ENCODE data around the gene CLPTM1L.
A peak's percentile ranks its signal among the peaks of the same experiment; 100 is the strongest.

The CLPTM1L gene

GRCh38 chr5:1325191-1325741 is 19.6 kb downstream of the CLPTM1L start:
- no peak for DNase-seq

- DNase-seq = no peak
Measured at GRCh38 chr5:1324719-1325190, 20.1 kb downstream of the CLPTM1L start.

DNA sequence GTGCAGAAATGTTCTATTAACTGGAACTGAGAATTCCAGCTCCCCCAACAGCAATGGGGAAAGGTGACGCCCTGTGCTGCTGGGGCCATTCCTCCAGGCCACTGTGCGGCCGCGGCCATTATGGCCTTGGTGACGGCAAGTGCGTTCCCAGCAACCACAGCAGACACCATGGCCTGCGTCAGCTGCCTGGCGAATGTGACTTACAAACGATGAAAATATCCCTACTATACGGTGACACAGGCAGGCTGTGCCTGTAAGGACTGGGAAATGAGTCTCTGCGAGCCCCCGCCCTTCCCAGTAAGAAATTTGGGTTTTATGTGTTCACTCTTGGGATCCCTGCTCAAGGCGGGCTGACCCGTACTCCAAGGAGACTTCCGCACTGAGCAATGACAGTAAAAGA is 20.6 kb downstream of the CLPTM1L start:
- no peak for DNase-seq

DNA sequence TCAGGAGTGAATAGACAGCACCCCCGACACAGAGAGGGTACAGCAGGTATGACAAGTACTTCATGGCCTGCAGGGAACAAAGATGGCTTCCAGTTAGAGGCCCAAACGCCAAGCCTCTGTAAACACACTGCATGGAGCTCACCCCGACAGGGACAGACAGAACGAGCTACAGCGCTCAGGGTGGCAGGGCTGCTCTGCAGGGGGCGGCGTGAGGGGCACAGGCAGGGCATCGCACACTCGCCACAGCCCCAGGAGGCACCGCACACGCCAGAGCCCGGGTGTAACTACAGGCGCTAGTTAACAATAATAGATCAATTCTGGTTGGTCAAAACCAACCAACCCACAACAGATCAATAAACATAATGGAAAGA is 21.1 kb downstream of the CLPTM1L start:
- DNase-seq = no peak

DNA sequence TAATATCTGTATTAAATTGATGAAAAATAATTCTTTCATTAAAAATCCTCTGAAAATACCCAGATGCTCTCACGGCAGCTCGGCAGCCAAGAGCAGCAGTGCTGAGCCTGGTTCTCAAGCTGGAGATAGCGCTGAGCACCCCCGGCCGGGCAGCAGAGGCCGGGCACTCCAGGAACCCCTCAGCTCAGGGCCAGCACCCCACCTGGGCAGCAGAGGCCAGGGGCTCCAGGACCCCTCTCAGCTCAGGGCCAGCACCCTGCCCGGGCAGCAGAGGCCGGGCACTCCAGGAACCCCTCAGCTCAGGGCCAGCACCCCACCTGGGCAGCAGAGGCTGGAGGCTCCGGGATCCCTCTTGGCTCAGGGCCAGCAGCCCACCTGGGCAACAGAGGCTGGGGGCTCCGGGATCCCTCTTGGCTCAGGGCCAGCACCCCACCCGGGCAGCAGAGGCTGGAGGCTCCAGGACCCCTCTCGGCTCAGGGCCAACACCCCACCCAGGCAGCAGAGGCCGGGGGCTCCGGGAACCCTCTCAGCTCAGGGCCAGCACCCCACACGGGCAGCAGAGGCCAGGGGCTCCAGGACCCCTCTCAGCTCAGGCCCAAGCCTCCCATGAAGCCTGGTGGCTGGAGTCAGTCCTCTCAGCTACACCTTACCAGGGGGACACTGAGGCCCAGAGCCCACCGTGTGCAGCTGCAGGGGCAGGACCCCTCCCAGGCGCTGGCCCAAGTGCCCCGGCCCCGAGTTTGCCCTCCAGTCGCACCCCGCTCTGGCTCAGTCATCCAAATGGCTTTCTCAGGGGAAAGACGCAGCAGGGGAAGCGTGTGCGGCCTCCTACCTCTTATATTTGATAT is 21.7 kb downstream of the CLPTM1L start:
- no peak for DNase-seq

GRCh38 chr5:1322036-1322900 is 22.6 kb downstream of the CLPTM1L start:
- no peak for DNase-seq

DNA sequence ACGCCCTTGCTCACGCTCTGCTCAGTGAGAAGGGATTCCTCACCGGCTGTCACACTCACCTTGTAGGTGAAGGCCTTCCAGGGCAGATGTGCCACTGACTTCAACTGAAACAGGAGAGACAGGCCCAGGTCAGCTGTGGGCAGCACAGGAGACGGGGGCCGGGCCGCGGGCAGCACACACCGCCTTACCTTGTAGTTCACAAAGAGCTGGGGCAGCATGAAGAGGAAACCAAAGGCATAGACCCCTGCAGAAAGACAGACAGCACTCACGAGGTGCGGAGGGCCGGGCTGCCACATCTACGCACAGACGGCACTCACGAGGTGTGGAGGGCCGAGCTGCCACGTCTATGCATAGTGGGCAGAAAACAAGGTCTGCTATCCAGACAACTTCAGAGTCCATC is 23.3 kb downstream of the CLPTM1L start:
- no peak for DNase-seq

- no peak for DNase-seq
Measured at GRCh38 chr5:1320436-1321344, 24.2 kb downstream of the CLPTM1L start.

GRCh38 chr5:1319436-1320256 is 25.3 kb downstream of the CLPTM1L start:
- DNase-seq = no peak

DNA sequence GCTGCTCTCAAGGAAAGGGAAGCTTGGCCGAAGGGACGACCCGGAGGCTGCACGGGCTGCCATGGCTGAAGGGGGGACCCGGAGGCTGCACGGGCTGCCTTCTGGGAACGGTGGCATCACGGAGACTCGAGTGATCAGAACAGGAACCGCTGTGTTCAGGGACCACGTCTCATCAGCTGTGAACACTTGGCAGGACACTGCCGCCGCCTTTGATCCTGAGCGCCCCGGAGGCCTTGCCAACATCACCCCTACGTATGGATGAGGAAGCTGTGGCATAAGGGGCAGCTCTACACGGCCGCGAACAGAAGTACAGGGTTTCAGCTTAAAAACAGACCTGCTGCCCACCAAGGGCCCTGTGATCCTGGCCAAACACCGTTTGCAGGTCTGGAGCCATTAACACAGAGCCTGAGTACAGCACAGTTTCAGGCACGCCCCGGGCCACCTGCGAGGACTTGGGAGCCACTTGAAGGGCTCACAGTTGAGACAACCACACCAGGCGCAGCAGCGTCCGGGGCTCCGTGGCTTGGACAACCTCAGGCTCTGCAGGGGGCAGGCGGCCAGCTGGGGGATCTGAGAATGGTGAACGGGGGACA is 26.1 kb downstream of the CLPTM1L start:
- no peak for DNase-seq

GRCh38 chr5:1317921-1318565 is 26.9 kb downstream of the CLPTM1L start:
- DNase-seq = no peak

DNA sequence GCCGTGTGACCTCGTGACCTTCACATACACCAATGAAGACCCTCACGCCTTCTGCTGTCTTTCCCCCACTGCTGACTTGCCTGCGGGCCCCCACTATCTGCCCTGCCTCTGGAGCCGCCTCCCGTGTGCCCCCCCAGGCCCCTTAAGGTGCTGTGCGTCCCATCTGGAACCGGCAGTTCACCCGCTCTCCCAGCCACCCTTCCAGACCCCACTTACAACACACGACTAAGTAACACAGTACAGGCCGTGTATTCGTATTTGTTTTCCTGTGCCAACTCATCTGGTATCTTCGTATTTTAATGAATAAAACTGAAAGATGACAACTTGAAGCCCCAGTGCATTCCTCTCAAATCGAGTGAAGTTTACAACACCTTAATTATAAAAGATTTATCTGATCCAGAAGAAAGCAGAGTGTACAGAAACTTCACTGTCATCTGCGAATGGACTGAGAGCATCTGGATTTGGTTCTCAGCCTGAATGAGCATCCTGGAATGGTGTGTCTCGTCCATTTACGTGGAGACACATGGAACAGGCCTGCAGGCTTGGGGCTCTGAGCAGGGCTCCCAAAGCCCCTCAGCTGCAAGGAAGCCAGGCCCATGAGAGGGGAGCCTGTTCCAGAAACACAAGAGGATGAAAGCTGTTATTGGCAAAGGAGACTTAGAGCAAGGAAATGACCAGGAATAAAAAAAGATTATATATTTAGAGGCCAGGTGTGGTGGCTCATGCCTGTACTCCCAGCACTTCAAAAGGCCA is 28.1 kb downstream of the CLPTM1L start:
- no peak for DNase-seq

GRCh38 chr5:1315709-1316587 is 29.0 kb downstream of the CLPTM1L start:
- DNase-seq = peak; percentile 53

DNA sequence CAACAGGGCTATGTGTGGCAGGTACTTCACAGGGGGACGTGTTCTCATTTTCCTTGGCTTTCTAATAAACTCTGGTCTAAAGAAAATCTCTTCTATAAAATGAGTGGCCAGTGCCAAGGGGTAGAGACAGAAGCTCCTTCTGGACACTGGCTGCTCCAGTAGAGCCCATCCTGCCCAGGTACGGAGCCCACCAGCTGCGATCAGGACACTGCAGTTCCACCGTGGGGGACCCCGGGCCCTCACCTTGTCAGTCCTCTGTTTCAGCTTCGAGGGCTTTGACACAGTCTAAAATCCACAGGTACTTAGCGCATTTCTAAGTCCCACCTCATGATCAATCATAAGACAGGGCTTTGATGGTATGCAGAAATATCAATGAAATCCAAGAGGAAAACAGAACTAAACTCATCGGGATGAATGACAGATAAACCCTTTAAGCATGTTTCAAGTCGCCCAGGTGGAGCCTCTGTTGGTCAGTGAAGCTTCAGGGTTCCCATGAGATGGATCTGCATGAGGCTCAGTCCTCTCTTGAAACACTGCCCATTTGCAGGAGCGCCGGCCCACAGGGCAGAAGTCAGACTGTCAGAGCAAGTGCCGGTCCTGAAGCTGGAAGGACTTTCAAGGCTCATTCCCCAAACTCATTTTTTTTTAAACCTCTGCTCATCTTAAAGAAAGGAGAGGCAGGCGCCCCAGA is 29.7 kb downstream of the CLPTM1L start:
- no peak for DNase-seq

DNA sequence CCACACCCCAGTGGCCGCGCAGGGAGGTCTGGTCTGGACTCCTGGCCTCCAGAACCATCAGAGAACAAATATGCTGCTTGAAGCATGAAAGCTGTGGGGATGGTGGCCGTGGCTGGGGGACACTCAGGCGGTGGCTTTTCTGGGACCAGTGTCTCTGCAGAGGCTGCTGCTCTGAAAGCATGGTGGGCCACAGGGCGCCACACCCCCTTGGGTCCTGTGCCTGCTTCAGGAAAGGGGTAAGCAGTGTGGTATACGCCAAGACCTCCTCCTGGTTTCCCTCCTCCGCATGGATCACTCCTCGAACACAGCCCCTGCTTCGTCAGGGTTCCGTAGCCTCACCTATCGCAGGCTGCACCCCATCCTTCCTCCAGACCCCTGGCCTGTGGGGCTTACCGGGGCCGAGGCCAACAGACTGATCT is 30.3 kb downstream of the CLPTM1L start:
- no peak for DNase-seq

DNA sequence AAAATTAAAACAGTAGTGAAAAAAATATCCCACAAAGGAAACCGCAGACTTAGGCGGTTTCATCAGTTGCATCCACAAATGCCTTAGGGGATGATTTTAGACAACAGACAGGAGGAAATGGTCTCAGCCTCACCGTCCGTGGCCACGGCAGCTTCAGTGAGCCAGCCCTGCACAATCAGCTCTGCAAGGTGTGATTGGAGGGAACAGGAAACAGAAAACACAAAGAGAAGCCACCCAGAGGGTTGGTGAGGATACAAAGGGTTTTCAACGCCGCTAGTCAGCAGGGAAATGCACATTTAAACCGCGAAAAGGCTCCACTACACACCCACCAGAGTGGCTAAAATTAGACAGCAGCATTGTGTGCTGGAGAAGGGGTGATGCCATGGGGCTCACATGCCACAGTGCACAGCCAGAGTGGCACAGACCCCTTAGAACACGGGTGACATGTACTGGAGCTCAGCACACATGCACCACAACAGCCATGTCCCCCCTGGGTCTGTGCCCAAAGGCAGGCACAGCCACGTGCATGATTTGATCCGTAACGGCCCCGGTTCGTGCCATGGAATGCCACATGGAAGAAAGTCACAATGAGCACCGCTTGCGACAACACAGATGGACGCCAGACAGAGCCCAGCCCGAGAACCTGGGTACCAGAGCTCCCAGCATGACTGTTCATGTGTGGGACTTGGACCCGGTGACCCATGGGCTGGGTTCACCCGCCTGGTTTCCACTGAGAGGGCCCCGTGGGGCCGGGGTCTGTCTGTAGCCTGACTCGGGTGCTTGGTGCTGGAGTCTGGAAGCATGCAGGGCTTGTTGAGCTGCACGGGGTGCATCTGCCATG is 31.7 kb downstream of the CLPTM1L start:
- peak; percentile 39 for DNase-seq

DNA sequence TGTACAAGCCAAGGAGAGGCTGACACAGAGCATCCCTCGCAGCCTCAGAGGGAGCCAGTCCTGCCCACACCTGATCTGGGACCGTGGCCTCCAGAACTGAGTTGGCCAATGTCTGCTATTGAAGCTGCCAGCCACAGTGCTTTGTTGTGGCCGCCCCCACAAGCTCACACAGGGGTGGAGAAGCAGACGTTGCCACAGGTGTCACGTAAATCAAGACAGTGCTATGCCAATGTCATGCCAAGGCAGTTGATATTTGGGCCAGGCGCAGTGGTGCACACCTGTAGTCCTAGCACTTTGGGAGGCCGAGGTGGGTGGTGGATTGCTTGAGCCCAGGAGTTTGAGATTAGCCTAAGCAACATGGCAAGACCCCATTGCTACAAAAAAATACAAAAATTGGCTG is 32.7 kb downstream of the CLPTM1L start:
- peak; percentile 45 for DNase-seq
